Epidermal melanocyte (primary cell): ENCODE results near the gene PROM1.

Experiments
- DNase-seq: peaks from one replicate; pipeline ENCODE4 v3.0.0; 2011; ENCODE audit warnings: low spot score; ENCODE audit not compliant: insufficient read length

Gene PROM1

GRCh38 chr4:15951781-15952180, 132.0 kb downstream of the PROM1 start:
- DNase-seq = no peak

- DNase-seq = no peak
Observed at GRCh38 chr4:15948826-15949225, 135.0 kb downstream of the PROM1 start.

GRCh38 chr4:15947684-15948083, 136.1 kb downstream of the PROM1 start:
- DNase-seq = no peak

GRCh38 chr4:15945516-15945915, 138.3 kb downstream of the PROM1 start:
- no peak for DNase-seq

- DNase-seq = no peak
Observed at GRCh38 chr4:15944895-15945294, 138.9 kb downstream of the PROM1 start.

- no peak for DNase-seq
Observed at GRCh38 chr4:15942283-15942682, 141.5 kb downstream of the PROM1 start.

- no peak for DNase-seq
Observed at GRCh38 chr4:15938640-15939039, 145.2 kb downstream of the PROM1 start, which contains the start of gene FGFBP1. FGFBP1 (minus strand) TSS chr4:15938740; CDS start chr4:15936632, 2,108 bp downstream.

GRCh38 chr4:15938182-15938581, 145.6 kb downstream of the PROM1 start:
- DNase-seq = no peak

- no peak for DNase-seq
Observed at GRCh38 chr4:15936495-15936894, 147.3 kb downstream of the PROM1 start.

- no peak for DNase-seq
Observed at GRCh38 chr4:15935504-15936402, 148.1 kb downstream of the PROM1 start.

GRCh38 chr4:15934259-15934658, 149.6 kb downstream of the PROM1 start:
- DNase-seq = no peak

- no peak for DNase-seq
Observed at GRCh38 chr4:15931451-15932210, 152.2 kb downstream of the PROM1 start.

GRCh38 chr4:15930314-15930713, 153.5 kb downstream of the PROM1 start:
- DNase-seq = no peak

GRCh38 chr4:15929540-15929939, 154.3 kb downstream of the PROM1 start:
- no peak for DNase-seq

- no peak for DNase-seq
Observed at GRCh38 chr4:15928883-15929282, 154.9 kb downstream of the PROM1 start.

- no peak for DNase-seq
Observed at GRCh38 chr4:15926486-15926885, 157.3 kb downstream of the PROM1 start.

GRCh38 chr4:15925830-15926229, 158.0 kb downstream of the PROM1 start:
- DNase-seq = no peak

- DNase-seq = no peak
Observed at GRCh38 chr4:15921592-15921932, 162.3 kb downstream of the PROM1 start.

- DNase-seq = peak; percentile 35
Observed at GRCh38 chr4:15920723-15921591, 162.9 kb downstream of the PROM1 start.

GRCh38 chr4:15918484-15919129, 165.2 kb downstream of the PROM1 start:
- no peak for DNase-seq
